HepG2 (cell line): ENCODE results near the gene GRIP1.

ENCODE experiments used
- RAD51 ChIP-seq: fragments of 450-650 bp; IDR thresholded peaks from 2 replicates; pipeline ENCODE4 v1.6.1; 2016; ENCODE audit warnings: borderline replicate concordance
- RXRB ChIP-seq: IDR thresholded peaks from 2 replicates; pipeline ENCODE4 v1.6.1; 2016; ENCODE audit warnings: borderline replicate concordance, missing genetic modification reagents, missing compliant biosample characterization
- ZNF33A ChIP-seq: sonication (generic); formaldehyde crosslinking; IDR thresholded peaks from 2 replicates; pipeline ENCODE4 v1.5.1; 2020; ENCODE audit warnings: missing genetic modification reagents, mild to moderate bottlenecking, moderate library complexity, borderline replicate concordance
- TF ChIP-seq, protein P1 (sequence below): sonication (generic); formaldehyde crosslinking; IDR thresholded peaks from 2 replicates; pipeline ENCODE4 v1.5.0; 2020; ENCODE audit warnings: mild to moderate bottlenecking, missing genetic modification reagents, moderate library complexity
- TF ChIP-seq, protein P2 (sequence below): sonication (generic); formaldehyde crosslinking; IDR thresholded peaks from 2 replicates; pipeline ENCODE4 v1.4.0; 2020; ENCODE audit warnings: missing genetic modification reagents
- TF ChIP-seq, protein P3 (sequence below): sonication (generic); formaldehyde crosslinking; IDR thresholded peaks from 2 replicates; pipeline ENCODE4 v1.4.0; 2020; ENCODE audit warnings: missing genetic modification reagents

DNA sequence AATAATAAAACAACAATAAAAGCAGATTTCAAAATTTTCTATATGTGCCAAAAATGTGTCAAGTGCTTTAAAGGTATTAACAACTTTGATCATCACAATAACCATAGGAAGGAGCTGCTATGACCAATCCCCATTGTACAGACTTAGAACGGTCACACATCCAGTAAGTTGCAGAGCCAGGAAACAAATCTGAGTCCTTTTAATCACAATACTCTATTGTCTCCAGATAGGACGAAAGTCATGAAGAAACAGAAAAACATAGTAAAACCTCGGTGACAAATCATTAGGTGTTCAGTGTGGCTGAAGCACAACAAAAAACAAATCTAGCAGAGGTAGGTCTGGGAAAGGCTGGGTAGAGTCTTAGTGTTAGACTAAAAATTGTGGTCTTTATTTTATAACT is 178.8 kb downstream of the GRIP1 start:
- no peak for TF ChIP-seq RAD51
- TF ChIP-seq, protein P1, sequence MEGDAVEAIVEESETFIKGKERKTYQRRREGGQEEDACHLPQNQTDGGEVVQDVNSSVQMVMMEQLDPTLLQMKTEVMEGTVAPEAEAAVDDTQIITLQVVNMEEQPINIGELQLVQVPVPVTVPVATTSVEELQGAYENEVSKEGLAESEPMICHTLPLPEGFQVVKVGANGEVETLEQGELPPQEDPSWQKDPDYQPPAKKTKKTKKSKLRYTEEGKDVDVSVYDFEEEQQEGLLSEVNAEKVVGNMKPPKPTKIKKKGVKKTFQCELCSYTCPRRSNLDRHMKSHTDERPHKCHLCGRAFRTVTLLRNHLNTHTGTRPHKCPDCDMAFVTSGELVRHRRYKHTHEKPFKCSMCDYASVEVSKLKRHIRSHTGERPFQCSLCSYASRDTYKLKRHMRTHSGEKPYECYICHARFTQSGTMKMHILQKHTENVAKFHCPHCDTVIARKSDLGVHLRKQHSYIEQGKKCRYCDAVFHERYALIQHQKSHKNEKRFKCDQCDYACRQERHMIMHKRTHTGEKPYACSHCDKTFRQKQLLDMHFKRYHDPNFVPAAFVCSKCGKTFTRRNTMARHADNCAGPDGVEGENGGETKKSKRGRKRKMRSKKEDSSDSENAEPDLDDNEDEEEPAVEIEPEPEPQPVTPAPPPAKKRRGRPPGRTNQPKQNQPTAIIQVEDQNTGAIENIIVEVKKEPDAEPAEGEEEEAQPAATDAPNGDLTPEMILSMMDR, result no peak
- TF ChIP-seq, protein P2, sequence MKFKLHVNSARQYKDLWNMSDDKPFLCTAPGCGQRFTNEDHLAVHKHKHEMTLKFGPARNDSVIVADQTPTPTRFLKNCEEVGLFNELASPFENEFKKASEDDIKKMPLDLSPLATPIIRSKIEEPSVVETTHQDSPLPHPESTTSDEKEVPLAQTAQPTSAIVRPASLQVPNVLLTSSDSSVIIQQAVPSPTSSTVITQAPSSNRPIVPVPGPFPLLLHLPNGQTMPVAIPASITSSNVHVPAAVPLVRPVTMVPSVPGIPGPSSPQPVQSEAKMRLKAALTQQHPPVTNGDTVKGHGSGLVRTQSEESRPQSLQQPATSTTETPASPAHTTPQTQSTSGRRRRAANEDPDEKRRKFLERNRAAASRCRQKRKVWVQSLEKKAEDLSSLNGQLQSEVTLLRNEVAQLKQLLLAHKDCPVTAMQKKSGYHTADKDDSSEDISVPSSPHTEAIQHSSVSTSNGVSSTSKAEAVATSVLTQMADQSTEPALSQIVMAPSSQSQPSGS (CRISPR knock-in tag), result no peak
- no peak for TF ChIP-seq ZNF33A (CRISPR knock-in tag)
- TF ChIP-seq, protein P3, sequence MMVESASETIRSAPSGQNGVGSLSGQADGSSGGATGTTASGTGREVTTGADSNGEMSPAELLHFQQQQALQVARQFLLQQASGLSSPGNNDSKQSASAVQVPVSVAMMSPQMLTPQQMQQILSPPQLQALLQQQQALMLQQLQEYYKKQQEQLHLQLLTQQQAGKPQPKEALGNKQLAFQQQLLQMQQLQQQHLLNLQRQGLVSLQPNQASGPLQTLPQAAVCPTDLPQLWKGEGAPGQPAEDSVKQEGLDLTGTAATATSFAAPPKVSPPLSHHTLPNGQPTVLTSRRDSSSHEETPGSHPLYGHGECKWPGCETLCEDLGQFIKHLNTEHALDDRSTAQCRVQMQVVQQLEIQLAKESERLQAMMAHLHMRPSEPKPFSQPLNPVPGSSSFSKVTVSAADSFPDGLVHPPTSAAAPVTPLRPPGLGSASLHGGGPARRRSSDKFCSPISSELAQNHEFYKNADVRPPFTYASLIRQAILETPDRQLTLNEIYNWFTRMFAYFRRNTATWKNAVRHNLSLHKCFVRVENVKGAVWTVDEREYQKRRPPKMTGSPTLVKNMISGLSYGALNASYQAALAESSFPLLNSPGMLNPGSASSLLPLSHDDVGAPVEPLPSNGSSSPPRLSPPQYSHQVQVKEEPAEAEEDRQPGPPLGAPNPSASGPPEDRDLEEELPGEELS (CRISPR knock-in tag), result no peak
- no peak for TF ChIP-seq RXRB (CRISPR knock-in tag)
